ENCODE measurements around the gene TTPAL. TPM values are rescaled to one million over a fixed set of nuclear protein-coding genes. Genes with fewer than 3 reads are reported as not detected.
A peak's percentile ranks its signal among the peaks of the same experiment; 100 is the strongest.

TTPAL gene
- polyA plus RNA-seq, 3 donors: 10.2 to 15.0 (median 14.3) TPM

DNA sequence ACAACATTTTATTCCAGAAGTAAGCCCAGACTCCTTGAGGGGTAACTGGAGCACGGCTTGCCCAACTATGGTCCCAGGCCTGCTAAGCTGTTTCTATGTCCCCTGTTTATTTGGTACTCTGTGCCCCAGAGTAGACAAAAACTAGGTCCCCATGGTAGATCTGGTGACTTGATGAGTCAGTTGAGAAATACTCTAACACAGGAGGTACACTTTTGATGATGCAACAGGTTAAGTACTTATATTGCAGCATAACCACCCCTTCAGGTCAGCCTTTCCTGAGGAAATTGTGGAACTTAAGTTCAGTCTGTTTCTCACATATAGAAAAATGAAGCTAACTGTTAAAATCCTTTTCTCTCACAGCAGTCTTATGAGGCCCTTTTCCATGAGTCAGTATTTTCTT, 19.6 kb downstream of the TTPAL start:
- DNase-seq: no peak

DNA sequence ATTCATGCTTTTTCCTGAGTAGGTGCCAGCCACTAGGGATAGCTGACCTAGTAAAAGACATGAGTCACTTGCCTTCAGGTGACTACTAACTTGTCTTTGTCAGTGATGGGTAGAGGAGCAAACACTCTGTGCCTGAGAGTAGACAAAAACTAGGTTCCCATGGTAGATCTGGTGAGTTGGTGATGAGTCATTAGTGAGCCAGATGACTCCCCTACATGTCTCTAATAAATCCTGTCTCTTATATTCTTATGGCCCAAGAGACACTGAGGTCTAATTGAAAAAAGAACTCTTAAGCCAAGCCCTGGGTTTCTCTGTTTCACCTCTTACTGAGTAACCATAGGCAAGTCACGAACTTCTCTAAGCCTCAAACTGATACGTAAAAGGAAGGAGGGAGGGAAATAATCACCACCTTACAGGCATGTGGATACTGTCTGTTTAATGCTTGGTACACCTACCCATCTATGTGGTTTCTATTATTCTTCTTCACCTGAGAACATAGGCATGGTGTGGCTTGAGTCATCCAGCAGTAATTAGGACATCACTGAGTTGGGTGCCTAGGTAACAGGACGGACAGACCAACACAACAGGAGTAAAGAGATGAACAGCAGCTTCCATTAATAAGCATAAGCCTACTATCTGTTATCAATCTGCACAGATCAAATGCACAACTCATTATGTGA, 20.3 kb downstream of the TTPAL start:
- no peak for DNase-seq

DNA sequence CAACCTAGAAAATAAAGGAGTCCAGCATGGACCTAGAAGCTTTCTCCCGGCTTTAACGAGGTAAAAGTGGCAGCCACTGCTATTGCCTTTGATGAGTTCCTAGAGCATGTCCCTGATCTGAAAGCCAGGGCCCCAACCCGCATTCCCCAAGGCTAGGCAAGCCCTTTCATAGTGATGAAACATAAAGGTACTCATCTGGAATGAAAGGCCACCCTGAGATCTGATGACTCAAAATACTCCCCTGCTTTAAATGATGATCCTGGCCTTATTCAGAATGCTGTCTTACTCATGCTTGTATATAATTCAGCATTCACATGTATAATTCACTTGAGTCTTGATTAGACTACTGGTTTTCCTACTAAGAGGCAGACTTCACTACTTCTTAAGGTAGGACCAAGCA, 21.3 kb downstream of the TTPAL start:
- DNase-seq: no peak

DNA sequence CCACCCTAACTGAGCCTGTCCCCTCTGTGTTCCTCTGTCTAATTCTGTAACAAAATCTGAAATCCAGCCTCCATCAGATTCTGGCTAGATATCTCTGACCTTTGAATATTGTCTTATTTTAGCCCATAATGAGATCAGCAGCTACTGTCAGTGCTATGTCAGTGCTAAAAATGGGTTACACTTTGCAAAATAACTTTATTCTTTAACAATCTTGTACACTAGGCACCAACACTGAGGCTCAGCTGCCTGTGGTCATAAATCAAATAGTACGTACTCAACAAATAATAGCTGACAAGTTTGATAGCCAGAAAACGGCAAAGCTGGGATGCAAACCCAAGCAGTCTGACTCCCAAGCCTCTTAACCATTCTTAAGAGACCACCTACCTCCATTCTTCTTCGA, 22.1 kb downstream of the TTPAL start:
- DNase-seq: no peak

DNA sequence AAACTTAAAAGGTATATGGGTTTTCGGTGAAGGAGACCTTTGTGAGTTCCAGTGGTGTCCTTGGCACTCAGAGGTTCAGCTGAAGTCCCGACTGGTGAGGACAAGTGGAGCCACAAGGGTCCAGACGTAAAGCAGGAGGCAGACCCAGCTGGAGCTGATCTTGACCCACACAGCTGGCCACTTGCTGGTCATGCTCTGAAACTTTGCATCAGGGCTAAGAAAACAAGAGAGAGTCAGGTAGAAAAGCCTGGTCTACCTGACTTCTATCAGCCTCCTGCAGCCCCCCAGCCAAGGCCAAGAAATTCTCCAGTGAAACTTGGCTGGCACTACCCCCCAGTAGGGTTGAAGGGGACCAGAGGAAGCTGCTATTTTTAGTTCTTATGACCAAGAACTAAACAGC, 24.5 kb downstream of the TTPAL start:
- DNase-seq: no peak

DNA sequence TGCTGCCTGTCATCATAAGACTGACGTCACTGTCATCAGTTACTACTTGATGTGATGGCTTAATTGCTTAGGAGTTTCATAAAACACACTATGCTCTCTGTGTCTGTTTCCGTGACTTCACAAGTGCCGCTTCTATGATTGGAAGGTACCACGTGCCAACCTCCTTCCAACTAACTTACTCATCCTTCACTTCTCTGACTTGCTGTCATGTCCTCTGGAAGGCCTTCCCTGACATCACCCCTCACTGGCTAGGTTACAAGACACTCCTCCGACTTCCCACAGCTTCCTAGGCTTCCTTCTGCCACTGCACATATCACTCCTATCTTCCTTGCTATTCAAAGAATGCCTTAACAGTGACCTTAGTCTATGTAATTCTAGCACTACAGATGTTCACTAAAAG, 25.8 kb downstream of the TTPAL start:
- DNase-seq: no peak

DNA sequence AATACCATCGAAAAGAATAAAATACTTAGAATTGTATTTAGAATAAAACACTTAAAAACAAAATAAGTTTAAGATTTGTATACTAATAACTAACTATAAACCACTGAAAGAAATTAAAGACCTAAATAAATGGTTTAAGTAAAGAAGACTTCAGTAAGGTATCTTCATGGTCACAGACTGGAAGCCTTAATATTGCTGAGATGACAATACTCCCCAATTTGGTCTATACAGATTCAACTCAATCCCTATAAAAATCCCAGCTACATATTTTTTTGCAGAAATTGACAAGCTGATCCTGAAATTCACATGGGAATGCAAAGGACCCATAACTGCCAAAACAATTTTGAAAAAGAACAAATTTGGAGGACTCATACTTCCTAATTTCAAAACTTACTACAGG, 27.3 kb downstream of the TTPAL start:
- DNase-seq: no peak

DNA sequence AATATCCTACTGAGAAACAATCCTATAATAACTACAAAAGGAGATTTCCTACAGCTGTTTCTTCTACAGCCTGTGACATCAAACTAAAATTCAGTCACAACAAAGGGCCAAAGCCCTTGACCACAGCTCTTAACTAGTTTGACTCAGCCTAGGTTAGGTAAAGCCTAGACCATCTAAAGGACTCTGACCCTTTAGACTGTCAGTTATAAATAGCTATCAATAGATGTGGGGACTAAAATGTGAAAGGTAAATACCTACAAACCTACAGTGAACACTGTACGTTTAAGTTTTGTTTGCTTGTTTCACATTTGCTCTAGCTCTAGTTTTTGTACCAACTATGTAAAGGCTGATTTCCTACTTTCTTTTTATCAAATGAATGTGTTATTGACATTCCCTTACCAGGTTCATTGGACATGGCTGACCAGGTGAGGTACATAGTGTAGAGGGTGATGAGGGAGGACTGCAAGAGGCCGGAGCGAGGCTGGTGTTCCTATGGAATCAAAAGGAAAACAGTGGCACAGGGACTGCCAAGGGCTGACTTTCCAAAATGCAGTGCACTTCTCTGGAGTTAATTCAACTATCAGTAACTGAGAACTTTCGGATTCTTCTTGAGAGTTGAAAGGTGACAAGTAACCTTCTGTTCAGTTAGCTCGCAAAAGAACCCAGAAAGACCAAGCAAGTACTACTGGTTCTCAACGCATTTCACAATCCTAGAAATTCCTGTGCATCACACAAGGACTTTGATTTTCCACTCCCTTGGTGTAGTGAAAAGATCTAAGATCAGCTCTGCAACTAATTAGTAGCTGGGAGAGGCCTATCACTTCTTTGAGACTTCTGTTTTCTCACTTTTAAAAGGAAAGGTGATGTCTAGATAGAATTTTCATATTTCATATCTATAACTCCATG, 29.0 kb downstream of the TTPAL start:
- DNase-seq: no peak

DNA sequence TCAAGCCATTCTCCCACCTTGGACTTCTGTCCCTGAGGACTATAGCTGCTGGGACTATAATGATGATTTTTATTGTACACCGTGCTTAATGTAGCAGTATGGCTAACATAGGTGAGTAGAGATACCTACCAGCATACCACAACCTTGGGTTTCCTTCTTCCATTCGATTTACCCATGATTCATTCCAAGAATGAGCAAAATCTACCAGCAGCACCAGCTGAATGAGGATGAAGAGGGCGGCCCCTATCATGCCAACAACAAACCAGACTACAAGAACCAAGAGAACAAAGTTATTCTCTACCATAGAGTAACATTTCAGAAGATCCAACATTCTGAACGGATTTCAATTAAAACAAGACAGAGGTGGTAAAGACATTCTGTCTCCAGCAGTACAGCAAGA, 34.1 kb downstream of the TTPAL start:
- DNase-seq: no peak

DNA sequence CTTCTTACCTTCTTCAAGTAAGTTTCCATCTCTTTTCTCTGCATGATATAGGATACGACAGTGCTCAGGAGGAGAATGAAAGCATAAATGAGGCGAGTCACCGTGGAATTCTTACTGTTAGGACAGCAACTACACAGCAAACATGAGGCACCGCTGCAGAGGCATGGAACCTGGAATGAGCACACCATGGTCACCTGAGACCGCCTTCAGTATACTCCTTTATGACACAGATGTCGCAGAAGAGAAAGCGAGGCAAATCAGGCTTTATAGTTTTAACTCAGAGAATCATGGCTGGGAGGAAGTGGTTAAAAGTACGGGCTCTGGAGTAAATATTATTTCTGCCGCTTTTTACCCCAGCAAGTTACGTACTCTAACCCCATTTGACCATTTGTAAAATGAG, 38.2 kb downstream of the TTPAL start:
- DNase-seq: no peak

DNA sequence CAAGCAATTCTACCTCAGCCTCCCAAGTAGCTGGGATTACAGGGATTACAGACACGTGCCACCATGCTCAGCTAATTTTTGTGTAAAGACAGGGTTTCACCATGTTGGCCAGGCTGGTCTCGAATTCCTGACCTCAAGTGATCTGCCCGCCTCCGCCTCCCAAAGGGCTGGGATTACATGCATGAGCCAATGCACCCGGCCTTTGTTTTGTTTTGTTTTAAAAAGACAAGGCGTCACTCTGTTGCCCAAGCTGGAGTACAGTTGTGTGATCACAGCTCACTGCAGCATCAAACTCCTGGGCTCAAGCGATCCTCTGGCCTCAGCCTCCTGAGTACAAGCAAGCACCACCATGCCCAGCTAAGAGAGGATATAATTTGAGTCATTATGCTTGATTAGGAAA, 40.8 kb downstream of the TTPAL start:
- no peak for DNase-seq

DNA sequence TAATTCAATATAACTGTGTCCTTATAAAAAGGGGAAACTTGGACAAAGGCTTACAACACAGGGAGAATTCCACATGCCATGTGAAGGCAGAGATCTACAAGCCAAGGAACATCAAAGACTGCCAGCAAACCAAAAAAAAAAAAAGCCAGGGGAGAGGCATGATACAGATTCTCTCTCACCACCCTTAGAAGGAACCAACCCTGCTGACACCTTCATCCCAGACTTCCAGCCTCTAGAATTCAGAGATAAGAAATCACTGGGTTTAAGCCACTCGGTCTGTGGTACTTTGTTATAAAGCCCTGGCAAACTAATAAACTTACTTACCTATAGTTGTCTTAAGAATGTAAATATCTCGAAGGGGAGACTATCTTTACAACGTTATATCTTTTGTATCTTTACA, 41.8 kb downstream of the TTPAL start:
- DNase-seq: no peak

DNA sequence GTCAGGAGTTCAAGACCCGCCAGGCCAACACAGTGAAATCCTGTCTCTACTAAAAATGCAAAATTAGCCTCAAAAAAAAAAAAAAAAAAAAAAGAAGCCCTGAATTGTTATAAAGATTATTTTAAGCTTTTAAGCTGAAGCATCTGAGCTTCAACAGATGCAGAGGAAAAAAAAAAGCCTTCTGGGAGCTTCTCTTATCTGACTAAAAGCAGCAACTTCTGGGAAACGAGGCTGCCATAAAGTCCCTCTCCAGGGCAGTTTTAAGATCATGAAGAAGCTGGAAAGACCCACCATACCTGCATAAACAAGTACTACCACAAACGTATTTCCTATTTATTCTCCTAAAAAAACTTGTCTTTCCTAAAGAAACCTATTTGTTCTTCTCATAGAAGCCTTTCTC, 42.6 kb downstream of the TTPAL start:
- no peak for DNase-seq

DNA sequence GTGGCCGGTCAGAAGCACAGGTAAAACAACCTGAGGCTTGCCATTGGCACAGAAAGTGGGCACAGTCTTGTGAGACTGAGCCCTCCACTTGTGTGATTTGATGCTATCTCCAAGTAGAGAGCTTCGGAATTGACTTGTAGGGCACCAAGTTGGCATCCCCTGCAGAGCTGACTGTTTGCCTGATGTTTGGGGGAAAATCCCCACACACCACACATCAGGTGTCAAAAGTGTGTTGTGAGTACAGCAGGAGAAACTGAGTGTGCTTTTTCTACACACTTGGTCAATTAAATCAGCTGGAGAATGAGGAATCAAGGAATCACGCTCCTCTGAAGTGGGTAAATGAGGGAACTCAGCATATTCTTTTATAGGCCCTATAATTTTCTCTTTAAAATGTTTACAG, 45.2 kb downstream of the TTPAL start:
- no peak for DNase-seq

DNA sequence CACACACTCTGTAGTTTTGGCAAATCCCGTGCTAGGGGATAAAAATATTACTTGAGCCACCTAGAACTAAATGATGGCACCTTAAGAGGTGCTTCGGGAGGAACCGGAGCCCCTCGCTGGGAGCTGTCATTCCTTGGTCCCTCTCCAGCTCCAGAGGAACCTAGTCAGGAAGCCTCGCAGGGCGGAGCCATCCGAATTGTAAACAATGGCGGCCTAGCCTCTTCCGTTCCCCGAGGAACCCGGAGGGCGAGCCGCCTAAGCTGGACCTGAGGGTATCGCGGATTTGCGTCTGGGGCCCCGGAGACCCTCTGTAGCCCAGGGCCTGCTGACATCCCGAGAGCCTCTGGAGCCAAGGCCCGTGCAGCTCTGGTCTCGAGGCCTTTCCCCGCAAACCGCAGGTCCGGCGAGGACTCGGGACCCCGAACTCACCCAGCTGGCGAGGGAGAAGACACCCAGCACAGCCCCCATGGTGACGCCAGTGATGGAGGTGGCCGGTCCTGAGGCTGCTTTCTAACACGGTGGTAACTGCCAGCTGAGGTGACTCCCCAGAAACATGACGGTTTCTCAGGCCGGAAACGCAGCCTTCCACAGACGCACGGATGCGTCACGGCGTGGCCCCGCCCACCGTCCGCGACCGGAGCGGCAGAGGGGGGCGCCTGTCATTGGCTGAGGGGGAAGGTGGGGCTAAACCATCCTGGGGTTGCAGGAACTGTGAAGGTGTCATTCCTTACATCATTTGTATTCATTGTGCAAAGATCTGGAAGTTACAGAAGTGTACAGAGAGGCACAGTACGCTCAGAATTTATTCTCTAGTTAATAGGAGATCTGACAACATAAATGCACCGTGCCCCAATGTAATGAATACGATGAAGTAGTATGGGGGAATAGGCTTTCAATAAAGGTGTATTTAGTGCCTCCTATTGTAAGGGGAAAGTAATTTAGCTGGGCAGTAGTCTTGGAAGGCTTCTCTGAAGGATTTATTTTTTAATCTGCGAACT, 46.1 kb downstream of the TTPAL start, which contains the start of gene SERINC3:
Gene SERINC3, minus strand, starts transcription at position 587 of the 998 bp plus-strand sequence. Its CDS starts 119 bp downstream, at position 468.
- DNase-seq: peak; percentile 95

DNA sequence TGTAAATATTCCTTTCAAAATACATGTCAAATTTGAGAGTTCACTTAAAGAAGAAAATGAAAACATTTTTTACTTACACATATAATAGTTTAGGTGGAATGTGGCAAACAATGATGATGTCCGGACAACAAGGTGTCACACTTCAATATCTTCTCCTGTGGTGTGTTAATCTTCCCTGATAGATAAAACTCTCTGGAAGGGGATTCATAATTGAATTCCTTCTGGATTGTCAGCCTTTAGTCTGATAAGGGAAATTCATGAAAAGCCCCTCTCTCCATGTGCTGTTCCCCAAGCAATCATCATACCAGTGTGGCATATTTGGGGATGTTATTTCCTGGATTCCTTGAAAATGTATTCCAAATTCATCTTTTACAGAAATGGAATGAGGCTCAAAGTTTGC, 47.2 kb downstream of the TTPAL start:
- no peak for DNase-seq

DNA sequence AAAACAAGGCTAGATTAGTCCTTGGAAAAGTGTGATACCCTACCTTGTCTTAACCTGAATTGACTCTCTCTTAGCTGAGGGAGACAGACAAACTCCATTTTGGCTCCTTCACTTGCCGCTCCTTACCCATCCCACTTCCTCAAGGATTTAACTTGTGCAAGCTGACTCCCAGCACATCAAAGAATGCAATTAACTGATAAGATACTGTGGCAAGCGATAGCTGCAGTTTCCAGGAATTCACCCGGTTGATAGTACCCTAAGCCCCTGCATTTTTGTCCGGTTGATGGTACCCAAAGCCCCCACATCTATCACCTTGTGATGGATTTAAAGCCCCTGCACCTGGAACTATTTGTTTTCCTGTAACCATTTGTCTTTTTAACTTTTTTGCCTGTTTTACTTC, 48.1 kb downstream of the TTPAL start:
- no peak for DNase-seq

DNA sequence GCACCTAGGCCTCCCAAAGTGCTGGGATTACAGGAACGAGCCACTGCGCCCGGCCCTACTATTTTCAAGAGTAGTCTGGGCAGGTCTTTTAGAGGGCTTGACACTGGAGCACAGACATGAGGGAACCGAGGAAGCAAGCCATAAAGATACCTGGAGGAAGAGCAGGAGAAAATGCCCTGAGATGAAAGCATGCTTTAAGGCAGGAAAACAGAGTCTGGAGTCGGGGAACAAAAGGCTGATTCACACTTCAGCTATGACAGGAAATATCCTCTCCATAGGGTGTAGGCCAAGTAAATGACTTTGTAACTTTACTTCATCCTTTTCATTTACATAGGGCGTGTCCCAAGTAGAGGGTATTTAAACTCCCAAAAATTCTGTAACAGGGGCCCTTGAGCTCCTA, 50.5 kb downstream of the TTPAL start:
- DNase-seq: no peak

DNA sequence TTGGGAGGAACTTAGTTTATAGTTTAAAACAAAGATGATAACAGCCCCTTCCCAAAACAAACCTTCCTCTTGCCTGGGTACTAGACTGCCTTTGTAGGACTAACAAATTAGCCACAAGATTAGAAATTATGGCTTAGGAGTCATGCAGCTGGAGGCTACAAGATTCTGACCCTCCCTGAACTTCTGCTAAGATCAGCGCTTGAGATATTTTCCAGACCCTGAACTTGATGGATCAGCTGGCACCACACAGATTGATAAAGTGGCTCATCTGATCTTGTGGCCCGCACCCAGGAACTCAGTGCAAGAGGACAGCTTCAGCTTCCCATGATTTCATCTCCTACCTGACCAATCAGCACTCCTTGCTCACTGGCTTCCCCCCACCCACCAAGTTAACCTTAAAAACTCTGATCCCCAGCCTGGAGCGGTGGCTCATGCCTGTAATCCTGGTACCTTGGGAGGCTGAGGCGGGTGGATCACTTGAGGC, 52.1 kb downstream of the TTPAL start:
- no peak for DNase-seq

DNA sequence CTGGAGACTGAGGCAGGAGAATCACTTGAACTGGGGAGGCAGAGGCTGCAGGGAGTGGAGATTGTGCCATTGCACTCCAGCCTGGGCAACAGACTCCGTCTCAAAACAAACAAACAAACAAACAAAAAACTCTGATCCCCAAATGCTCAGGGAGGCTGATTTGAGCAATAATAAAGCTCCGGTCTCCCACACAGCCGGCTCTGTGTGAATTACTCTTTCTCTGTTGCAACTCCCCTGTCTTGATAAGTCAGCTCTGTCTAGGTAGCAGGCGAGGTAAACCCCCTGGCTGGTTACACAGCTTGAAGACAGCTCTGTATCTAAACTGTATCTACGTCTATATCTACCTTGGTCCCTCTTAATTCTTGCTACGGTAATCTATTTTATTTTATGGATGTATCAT, 52.6 kb downstream of the TTPAL start:
- DNase-seq: no peak

DNA sequence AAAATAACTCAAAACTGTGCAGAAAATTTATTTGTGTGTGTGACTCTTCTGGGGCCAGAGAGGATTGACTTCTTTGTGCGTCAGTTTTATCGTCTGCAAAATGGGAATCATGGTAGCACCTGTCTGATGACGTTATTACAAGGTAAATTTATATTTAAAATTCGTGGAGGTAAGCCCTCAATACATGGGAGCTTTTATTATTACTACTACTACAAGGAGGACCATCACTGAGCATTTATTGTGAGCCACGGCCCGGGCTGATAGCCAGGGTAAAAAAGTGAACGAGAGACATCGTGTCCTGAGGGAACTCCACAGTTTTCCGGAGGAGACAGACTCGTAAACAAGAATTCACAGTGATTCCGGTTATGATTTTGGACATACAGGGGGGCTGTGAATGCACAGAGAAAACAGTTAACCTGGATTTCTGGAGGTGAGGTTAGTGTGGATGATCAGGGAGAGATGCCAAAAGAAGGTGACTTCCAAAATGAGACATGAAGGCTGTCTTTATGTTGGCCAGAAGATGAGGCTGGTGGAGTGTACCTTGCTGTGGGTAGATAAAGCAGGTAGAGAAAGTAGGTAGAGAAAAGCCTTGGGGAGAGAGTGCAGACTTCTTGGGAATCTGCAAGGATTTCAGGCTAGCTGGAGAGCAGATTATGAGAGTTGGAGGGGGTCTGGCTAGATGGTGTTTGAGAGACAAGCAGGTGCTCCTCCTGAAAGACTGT, 56.7 kb downstream of the TTPAL start:
- DNase-seq: no peak
